Activated T-helper 17 cell treated with anti-CD3 and anti-CD28 coated beads, Interleukin-2, amount 50 U/mL, for 72 hours (primary cell): ENCODE data around the gene TMC6. TPM values are rescaled to one million over a fixed set of nuclear protein-coding genes. Genes with fewer than 3 reads are reported as not detected.
"Not testable (repeated sequence)": the region's sequence is repeated elsewhere in the genome, so short reads cannot be mapped to it uniquely, and the experiment has no call there.

ENCODE experiments used
- ATAC-seq: fragments of 150-1000 bp; cut with Tn5 transposase; replicated peaks from 2 replicates; pipeline ENCODE4 v1.10.0; 2021; ENCODE audit warnings: mild to moderate bottlenecking, moderate library complexity
- H3K27ac Mint-ChIP-seq: one replicate; pipeline ENCODE4 v1.8.0; 2022; ENCODE audit warnings: mixed read lengths
- H3K27me3 Mint-ChIP-seq: one replicate; pipeline ENCODE4 v1.8.0; 2022; ENCODE audit warnings: mixed read lengths
- H3K36me3 Mint-ChIP-seq: one replicate; pipeline ENCODE4 v1.8.0; 2022; ENCODE audit warnings: low read depth, mild to moderate bottlenecking, mixed read lengths
- H3K4me1 Mint-ChIP-seq: one replicate; pipeline ENCODE4 v1.8.0; 2022; ENCODE audit warnings: mixed read lengths
- H3K4me3 Mint-ChIP-seq: one replicate; pipeline ENCODE4 v1.8.0; 2022; ENCODE audit warnings: mild to moderate bottlenecking, mixed read lengths
- H3K9me3 Mint-ChIP-seq: one replicate; pipeline ENCODE4 v1.8.0; 2022; ENCODE audit warnings: mixed read lengths
- total RNA-seq, 2 donors: library from RNA; stranded (reverse); gene quantifications; one replicate each; pipeline ENCODE4 v1.2.3, GENCODE V29; 2022

Gene TMC6
- total RNA-seq, 2 donors from 2014 or later: 165 to 351 TPM

DNA sequence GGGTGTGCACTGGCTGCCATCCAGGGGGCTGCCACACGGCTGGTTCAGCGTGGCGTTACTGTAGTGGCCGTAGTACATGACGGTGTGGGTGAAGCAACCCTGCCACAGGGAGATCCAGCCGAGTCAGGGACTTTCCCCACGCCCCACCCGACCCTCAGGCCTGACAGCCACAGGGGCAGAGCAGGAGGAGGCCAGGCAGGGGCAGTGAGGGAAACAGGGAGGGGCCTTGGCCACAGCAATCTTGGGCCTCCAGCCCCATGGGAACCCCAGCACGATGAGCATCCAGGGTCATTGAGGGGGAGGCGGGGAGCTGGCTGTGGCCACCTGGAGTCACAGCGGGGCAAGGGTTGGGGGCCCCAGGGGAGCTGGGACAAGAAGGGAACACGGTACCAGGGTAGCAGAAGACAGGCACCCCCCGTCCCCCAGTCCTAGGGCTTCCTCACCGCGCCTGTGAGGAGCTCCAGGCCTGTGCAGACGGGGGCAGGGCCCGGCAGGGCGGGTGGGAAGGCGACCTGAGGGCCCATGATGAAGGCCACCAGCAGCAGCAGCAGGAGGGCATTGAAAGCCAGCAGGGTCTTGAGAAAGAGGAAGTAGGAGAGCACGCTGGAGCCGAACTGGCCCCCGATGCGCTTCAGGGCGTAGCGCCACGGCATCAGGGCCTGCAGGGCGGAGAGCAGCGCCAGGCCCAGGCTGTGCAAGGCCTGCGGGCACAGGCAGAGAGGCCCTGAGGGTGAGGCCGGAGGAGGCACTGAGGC is 4.3 kb downstream of the TMC6 start:
- peak overlapping the region; percentile 88 for H3K4me3 Mint-ChIP-seq
- H3K36me3 Mint-ChIP-seq: peaks cover 88% of the 10 kb centered on the region
- H3K9me3 Mint-ChIP-seq: no peaks in the 10 kb centered on the region
- H3K4me1 Mint-ChIP-seq: peaks cover 32% of the 10 kb centered on the region
- no peak for ATAC-seq
- H3K27ac Mint-ChIP-seq: peak overlapping the region; percentile 42
- H3K27me3 Mint-ChIP-seq: no peaks in the 10 kb centered on the region

DNA sequence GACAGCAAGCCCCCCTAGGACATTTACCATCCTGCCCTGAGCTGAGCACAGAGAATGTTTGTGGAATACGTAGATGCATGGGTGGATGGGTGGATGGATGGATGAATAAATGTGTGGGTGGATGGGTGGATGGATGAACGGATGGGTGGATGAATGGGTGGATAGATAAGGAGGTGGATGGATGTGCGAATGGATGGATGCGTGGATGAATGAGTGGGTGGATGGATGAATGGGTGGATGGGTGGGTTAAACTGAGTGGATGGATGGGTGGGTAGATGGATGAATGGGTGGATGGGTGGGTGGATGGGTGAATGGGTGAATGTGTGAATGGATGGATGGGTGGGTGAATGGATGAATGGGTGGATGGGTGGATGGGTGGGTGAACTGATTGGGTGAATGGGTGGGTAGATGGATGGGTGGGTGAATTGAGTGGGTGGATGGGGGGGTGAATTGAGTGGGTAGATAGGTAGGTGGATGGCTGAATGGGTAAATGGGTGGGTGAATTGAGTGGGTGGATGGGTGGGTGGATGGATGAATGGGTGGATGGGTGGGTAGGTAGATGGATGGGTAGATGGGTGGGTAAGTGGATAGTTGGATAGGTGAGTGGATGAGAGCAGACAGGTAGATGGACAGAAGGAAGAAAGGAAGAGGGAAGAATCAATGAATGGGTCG is 5.2 kb downstream of the TMC6 start:
- ATAC-seq: no peak
- Mint-ChIP-seq H3K9me3 (no peaks in the 10 kb centered on the region), H3K36me3 (peaks cover 84% of the 10 kb centered on the region), H3K4me1 (peaks cover 26% of the 10 kb centered on the region), H3K27ac (peak overlapping the region; percentile 42), H3K4me3 (peak overlapping the region; percentile 88), H3K27me3 (no peaks in the 10 kb centered on the region)

DNA sequence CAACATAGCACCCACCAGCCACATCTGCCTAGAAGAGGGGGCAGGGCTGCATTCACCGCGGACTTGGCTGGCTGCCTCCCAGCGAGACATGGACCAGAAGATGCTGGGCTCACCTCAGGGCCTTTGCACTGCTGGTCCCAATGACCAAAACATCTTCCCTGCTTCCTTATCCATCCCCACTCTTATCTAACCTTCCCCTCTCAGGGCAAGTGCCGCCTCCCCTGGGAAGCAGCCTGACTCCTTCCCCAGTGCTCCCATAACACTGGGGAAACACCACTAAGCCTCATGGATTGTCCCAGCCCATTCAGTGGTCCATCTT is 5.7 kb downstream of the TMC6 start:
- H3K4me3 Mint-ChIP-seq: peak overlapping the region; percentile 88
- H3K4me1 Mint-ChIP-seq: peaks cover 26% of the 10 kb centered on the region
- no peak for ATAC-seq
- no peaks in the 10 kb centered on the region for H3K9me3 Mint-ChIP-seq
- no peaks in the 10 kb centered on the region for H3K27me3 Mint-ChIP-seq
- H3K27ac Mint-ChIP-seq: no peak overlapping the region
- peaks cover 88% of the 10 kb centered on the region for H3K36me3 Mint-ChIP-seq

DNA sequence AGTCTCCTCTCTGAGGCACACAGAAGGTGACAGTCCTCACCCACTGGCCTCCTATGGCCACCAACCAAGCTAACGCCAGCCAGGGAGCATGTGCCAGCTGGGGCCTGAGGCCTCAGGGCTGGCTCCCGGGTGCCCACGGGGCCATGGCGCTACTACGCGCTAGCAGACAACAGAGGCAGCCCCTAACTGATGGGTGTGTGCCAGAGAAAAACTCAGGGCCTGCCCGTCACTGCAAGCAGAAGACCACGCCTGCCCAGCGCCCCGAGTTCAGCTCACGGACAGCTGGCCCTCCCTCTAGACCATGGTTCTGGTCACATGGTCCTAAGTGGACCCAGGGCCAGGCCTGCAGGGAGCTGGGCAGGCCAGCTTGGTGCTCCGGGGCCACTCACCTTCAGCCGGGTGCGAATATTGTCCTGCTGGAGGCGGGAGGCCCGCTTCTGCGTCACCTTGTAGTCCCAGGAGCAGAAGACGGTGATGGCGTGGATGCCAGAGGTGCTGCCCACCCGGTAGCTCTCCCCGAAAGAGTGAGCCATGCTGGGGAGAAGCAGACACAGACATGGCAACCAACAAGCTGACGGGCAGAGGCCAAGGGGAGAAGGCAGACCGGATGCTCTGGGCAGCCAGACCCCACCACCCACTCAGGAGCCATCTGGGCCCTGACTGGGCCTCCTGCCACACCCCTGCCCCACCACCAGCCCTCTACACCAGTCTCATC is 6.2 kb downstream of the TMC6 start:
- Mint-ChIP-seq H3K36me3 (peaks cover 86% of the 10 kb centered on the region), H3K4me1 (peaks cover 26% of the 10 kb centered on the region), H3K27me3 (no peaks in the 10 kb centered on the region), H3K27ac (peak overlapping the region; percentile 88), H3K9me3 (no peaks in the 10 kb centered on the region), H3K4me3 (peak overlapping the region; percentile 88)
- ATAC-seq: no peak

DNA sequence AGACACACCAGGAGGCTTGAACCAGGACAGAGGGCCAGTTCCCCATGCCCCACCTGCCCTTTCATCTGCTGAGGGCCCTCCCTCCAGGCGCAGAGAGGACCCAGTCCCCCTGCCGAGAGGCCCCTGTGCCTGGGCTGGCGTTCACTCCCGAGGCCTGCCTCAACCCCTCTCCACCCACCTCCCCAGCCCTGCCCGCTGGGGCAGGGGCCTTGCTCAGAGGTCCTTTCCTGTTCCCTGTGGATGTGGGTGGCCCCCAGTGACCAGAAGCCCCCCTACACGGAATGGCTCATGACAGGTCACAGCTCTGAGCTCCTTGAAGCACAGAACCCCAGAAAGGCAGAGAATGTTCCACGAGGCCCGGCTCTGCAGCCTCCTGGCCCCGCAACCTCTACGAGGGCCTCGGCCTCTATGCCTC is 6.7 kb downstream of the TMC6 start:
- peaks cover 83% of the 10 kb centered on the region for H3K36me3 Mint-ChIP-seq
- H3K4me1 Mint-ChIP-seq: peaks cover 26% of the 10 kb centered on the region
- peak; percentile 17 for ATAC-seq
- H3K27me3 Mint-ChIP-seq: no peaks in the 10 kb centered on the region
- peak overlapping the region; percentile 88 for H3K27ac Mint-ChIP-seq
- no peaks in the 10 kb centered on the region for H3K9me3 Mint-ChIP-seq
- H3K4me3 Mint-ChIP-seq: peak overlapping the region; percentile 88

DNA sequence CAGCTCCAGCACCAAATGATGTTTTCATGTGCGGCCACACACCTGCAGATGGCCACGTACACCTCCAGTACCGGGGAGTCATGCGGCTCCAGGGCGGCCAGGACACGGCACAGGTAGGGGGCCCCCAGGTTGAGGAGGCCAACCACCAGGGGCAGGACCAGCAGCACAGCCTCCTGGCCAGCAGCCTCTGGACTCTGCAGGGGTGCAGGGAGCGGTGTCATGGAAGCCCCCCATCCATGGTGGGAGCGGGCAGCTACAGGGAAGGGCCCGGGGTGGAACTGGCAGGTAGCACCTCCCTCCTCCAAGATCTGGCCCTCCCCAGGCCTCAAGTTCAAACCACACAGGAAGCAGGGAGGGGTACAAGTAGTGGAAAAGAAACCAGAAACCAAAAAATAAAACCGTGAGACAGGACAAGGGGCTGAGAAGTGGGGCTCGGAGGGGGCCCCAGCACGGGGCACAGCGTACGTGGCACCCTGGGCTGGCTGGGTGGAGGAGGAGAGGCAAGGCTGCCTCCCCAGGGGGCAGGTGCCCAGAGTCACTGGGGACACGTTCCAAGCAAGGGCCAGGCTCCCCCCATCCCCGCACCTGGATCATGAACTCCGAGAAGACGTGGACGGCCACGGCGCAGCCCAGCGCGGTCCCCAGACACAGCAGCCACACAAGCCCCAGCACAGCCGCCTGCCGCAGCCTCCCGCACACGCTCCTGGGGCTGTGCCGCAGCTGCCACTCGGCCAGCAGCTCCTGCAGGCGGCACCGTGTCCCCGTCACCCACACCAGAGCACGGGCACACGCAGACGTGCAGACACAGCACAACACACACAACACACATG is 7.4 kb downstream of the TMC6 start:
- H3K9me3 Mint-ChIP-seq: no peaks in the 10 kb centered on the region
- H3K4me3 Mint-ChIP-seq: peak overlapping the region; percentile 88
- peaks cover 26% of the 10 kb centered on the region for H3K4me1 Mint-ChIP-seq
- no peaks in the 10 kb centered on the region for H3K27me3 Mint-ChIP-seq
- ATAC-seq: peak; percentile 60
- H3K36me3 Mint-ChIP-seq: peaks cover 82% of the 10 kb centered on the region
- peak overlapping the region; percentile 88 for H3K27ac Mint-ChIP-seq

DNA sequence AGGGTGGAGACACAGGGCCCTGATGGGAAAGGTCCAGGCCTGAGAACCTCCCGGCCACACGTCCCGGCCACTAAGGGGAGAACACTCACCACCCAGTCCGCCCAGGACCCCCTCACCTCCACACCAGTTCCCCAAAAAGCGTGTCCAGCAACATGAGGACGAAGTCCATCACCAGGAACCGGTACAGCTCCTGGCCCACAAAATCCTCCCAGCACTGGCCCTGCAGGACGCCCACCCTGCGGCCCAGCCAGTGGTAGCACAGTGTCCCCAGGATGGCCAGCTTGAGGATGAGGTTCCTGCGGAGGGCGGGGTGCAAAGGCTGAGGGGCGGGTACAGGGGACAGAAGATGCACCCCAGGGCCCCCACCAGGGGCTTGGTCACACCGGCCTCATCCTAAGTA is 8.0 kb downstream of the TMC6 start:
- H3K36me3 Mint-ChIP-seq: peaks cover 75% of the 10 kb centered on the region
- peaks cover 26% of the 10 kb centered on the region for H3K4me1 Mint-ChIP-seq
- no peaks in the 10 kb centered on the region for H3K9me3 Mint-ChIP-seq
- peak overlapping the region; percentile 88 for H3K27ac Mint-ChIP-seq
- H3K4me3 Mint-ChIP-seq: peak overlapping the region; percentile 88
- no peaks in the 10 kb centered on the region for H3K27me3 Mint-ChIP-seq
- no peak for ATAC-seq

DNA sequence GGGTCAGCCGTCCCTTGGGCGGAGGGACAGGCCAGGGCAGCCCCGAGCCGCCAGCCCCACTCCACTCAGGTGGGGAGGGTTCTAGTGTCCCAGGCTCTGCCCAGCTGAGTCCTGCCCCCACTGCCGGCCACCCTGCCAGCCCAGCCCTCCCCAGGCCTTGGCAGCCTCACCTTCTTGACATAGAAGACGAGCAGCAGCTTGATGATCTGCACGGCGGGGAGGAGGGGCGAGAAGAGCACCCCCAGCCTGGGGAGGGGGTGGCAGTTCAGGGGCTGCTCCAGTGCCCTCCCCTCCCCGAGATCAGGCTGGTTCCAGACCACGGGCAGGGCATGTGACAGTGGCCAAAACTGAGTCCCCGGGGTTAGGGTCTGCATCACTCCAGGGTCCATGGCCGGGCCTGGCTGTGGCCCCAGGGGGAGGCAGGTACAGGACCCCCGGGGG is 9.7 kb downstream of the TMC6 start:
- H3K4me1 Mint-ChIP-seq: peaks cover 31% of the 10 kb centered on the region
- H3K27ac Mint-ChIP-seq: no peak overlapping the region
- no peak overlapping the region for H3K4me3 Mint-ChIP-seq
- H3K9me3 Mint-ChIP-seq: no peaks in the 10 kb centered on the region
- no peaks in the 10 kb centered on the region for H3K27me3 Mint-ChIP-seq
- peaks cover 76% of the 10 kb centered on the region for H3K36me3 Mint-ChIP-seq
- no peak for ATAC-seq

DNA sequence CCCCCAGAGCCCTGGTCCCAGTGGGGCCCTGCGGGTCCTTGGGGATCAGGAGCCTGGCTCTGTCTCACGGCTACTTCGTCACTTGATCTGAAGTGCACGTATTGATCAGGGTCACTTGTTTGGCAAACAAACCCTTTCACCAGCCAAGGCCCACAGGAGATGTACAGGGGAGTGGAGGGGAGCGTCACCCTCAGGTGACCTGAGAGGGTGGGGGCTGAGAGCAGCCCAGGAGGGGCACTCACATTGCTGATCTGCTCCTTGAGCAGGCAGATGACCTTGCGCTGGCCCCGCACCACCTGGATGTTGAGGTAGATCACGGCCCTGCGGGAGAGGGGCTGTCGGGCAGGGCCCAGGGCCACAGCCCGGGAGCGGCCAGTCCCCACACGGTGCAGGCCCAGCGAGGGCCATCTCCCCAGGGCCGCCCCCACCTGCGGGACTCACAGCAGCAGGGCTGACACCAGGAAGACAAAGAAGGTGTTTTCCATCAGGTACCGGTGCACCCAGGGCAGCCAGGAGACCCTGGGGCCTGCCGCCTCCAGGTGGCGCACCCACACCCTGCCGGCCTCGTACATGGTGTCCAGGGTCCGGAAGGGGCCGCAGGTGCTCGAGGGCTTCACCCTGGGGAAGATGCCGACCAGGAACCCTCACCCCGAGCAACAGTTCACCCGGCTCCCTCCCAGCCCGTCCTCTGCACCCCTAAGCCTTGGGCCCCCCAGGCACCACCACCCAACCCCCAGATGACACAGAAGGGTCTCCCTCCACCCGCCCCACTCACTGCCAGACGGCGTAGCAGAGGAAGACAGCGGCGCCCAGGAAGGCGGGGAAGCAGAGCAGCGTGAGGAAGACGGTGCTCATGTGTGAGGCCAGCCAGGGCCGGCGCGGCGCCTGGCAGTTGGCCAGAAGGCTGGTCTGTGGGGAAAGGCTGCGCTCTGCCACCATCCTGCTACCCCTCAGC is 11.3 kb downstream of the TMC6 start:
- Mint-ChIP-seq H3K27ac (peak overlapping the region; percentile 68), H3K36me3 (peaks cover 76% of the 10 kb centered on the region), H3K9me3 (no peaks in the 10 kb centered on the region), H3K4me1 (peaks cover 28% of the 10 kb centered on the region), H3K4me3 (no peak overlapping the region), H3K27me3 (no peaks in the 10 kb centered on the region)
- ATAC-seq: no peak

DNA sequence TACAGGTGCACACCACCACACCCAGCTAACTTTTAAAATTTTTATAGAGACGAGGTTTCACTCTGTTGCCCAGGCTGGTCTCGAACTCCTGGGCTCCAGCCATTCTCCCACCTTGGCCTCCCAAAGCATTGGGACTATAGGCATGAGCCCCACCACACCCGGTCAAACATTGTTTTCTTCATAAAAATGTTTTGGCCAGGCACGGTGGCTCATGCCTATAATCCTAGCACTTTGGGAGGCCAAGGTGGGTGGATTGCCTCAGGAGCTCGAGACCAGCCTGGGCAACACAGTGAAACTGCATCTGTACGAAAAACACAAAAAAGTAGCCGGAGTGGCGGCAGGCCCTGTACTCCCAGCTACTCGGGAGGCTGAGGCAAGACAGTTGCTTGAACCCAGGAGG is 12.1 kb downstream of the TMC6 start:
- peaks cover 70% of the 10 kb centered on the region for H3K36me3 Mint-ChIP-seq
- H3K4me3 Mint-ChIP-seq: no peak overlapping the region
- H3K27me3 Mint-ChIP-seq: no peaks in the 10 kb centered on the region
- no peaks in the 10 kb centered on the region for H3K9me3 Mint-ChIP-seq
- no peak for ATAC-seq
- no peak overlapping the region for H3K27ac Mint-ChIP-seq
- H3K4me1 Mint-ChIP-seq: peaks cover 22% of the 10 kb centered on the region

DNA sequence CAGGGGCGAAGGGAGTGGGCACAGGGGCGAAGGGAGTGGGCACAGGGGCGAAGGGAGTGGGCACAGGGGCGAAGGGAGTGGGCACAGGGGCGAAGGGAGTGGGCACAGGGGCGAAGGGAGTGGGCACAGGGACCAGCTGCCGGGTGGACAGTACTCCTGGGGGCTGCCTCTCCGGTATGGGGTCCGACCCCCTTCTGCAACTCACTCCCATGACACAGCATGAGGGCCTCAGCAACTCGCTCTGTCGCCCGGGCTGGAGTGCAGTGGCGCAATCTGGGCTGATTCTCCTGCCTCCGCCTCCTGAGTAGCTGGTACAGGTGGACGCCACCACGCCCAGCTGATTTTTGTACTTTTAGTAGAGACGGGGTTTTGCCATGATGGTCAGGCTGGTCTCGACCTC is 12.8 kb downstream of the TMC6 start:
- not testable (repeated sequence) for H3K27ac Mint-ChIP-seq, H3K4me3 Mint-ChIP-seq, ATAC-seq, H3K27me3 Mint-ChIP-seq, H3K9me3 Mint-ChIP-seq
- Mint-ChIP-seq H3K36me3 (peaks cover 70% of the 10 kb centered on the region), H3K4me1 (peaks cover 18% of the 10 kb centered on the region)

DNA sequence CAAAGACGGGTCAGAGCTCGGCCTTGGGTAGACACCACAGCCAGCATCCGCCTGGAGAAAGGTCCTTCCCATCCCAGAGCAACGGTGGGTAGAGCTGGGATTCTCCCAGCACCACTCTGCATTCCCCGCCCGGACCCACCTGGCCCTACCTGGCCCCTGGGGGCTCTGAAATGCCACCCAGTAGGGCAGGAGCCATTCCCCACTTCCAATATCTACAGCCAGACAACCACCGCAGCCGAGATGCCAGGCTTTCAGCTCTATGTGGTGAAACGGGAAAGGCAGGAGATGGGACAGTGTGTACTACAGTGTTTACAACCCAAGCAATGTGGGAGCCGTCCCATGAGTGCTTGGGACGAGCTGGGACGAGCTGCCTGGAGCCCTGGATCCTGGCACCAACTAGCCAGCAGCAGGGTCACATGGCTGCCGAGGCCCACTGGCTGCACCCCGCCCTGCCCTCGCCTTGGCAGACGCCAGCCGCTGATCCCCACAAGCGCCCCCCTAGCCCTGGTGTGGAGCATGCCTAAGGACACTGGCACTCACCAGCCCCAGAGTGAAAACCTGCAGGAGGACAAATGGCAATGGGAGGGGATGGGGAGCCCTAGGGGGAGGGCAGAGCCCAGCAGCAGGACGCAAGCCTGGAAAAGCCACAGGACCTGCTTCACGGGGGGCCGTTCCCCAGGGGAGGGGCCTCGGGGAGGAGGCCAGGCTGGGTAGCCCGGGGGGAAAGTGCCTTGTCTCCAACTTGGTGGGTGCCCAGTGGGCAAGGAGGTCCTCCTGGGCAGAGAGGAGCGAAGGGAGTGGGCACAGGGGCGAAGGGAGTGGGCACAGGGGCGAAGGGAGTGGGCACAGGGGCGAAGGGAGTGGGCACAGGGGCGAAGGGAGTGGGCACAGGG is 13.5 kb downstream of the TMC6 start:
- peak overlapping the region; percentile 82 for H3K27ac Mint-ChIP-seq
- H3K36me3 Mint-ChIP-seq: peaks cover 70% of the 10 kb centered on the region
- no peaks in the 10 kb centered on the region for H3K9me3 Mint-ChIP-seq

More for the DNA sequence above, 13.5 kb downstream of the TMC6 start:
- Mint-ChIP-seq H3K4me3 (peak overlapping the region; percentile 69), H3K4me1 (peaks cover 18% of the 10 kb centered on the region), H3K27me3 (no peaks in the 10 kb centered on the region)
- no peak for ATAC-seq
